Liver (tissue), 2 donors: ENCODE measurements around the gene TRMT2A.

Experiments
- CTCF ChIP-seq: fragments of 150-350 bp; IDR thresholded peaks from 2 replicates; pipeline ENCODE4 v1.5.1; 2017; ENCODE audit warnings: improper control_type of control experiment, low read depth, low read length; ENCODE audit not compliant: missing input control
- REST ChIP-seq: IDR thresholded peaks from 2 replicates; pipeline ENCODE4 v1.6.1; 2016; ENCODE audit warnings: antibody characterized with exemption, mild to moderate bottlenecking
- donor health status: healthy.

GRCh38 chr22:20076627-20077172, 40.3 kb downstream of the TRMT2A start:
- TF ChIP-seq CTCF, result no peak
- TF ChIP-seq REST, result no peak
